Pancreas (tissue), 10 donors: ENCODE results near the gene TCF7L1. TPM values are rescaled to one million over a fixed set of nuclear protein-coding genes. Genes with fewer than 3 reads are reported as not detected.

Experiments used
- ATAC-seq, 4 donors: fragments of 200-7000 bp; cut with Tn5 transposase; one replicate each; pipeline versions ENCODE4 v1.8.0 to v1.9.1; 2020; ENCODE audit warnings: mild to moderate bottlenecking in 4 of 4, moderate library complexity in 4 of 4
- DNase-seq, 6 donors: peaks; one replicate each; pipeline ENCODE4 v3.0.0-alpha.2; 2020
- FAIRE-seq: peaks from 2 replicates; lab custom pipeline; 2012; peaks lifted over from hg19 to GRCh38; lab: Jason Lieb, UNC
- H3K27ac ChIP-seq, 4 donors: fragments of 200-600 bp; sonication (generic); 1 replicate in 3 of 4; 2 replicates in 1 of 4; pipeline versions ENCODE4 v1.5.0 to v1.8.0; 2020
- H3K27me3 ChIP-seq, 4 donors: fragments of 200-600 bp; one replicate each; pipeline ENCODE4 v1.8.0; 2021
- H3K36me3 ChIP-seq, 3 donors: fragments of 200-600 bp; sonication (generic) in 1 of 3; one replicate each; pipeline versions ENCODE4 v1.5.0 to v1.8.0; 2020 to 2021
- H3K4me1 ChIP-seq, 3 donors: fragments of 200-600 bp; one replicate each; pipeline ENCODE4 v1.8.0; 2021
- H3K4me3 ChIP-seq, 4 donors: fragments of 200-600 bp; sonication (generic) in 2 of 4; one replicate each; pipeline versions ENCODE4 v1.5.0 to v1.8.0; 2020 to 2021
- H3K9me3 ChIP-seq, 4 donors: fragments of 200-600 bp; one replicate each; pipeline ENCODE4 v1.8.0; 2021
- CTCF ChIP-seq, 4 donors: fragments of 200-600 bp; sonication (generic) in 3 of 4; IDR thresholded peaks; one replicate each; pipeline versions ENCODE4 v1.5.0 to v1.8.0; 2021; ENCODE audit warnings: antibody characterized with exemption in 4 of 4
- WGBS, 2 donors: extraction: QIAGEN DNeasy Blood & Tissue Kit; methylation state at CpG; one replicate each; pipeline ENCODE4 v1.1.7; 2013; 5-methylcytosine and 5-hydroxymethylcytosine counted together
- intact Hi-C, 3 donors: fragments of 100-400 bp; cut with DNase I; formaldehyde crosslinking; loops; one replicate each; pipeline versions ENCODE4 v1.11.1 to v1.14.2; 2022
- polyA plus RNA-seq, 2 donors: library from polyadenylated mRNA; stranded (reverse); fragments of 200-250 nt; gene quantifications; one replicate each; pipeline ENCODE4 v1.2.3, GENCODE V29; 2013
- total RNA-seq, 6 donors: library from RNA; stranded (reverse); fragmentation: NEBNext Ultra II Directional in 4 of 6; extraction: Animal tissue kit (Norgen Biotek cat#: 25700) in 4 of 6; gene quantifications; one replicate each; pipeline versions ENCODE4 v1.2.1 to v1.2.4, GENCODE V29; 2021 to 2023
- donor health status: healthy with polysubstance abuse.
- donor health status: DM: no; HTN: no; CAD: no; lungs with moderate emphysema.
- donor health status: DM: no; HTN: no; CAD: no.
- donor health status: control.
- donor health status: control.
- donor health status: Bipolar disorder and iron deficiency.
- donor health status: DM: yes; HTN: yes; CAD: no.
- donor health status: DM: no; HTN: no; CAD: no.
- donor health status: DM: no; HTN: no; CAD: no.
- donor health status: DM: yes; HTN: yes; CAD: no.

The TCF7L1 gene
- total and polyA plus RNA-seq, 8 donors = 1.1 to 4.0 (median 1.8) TPM

- Histone ChIP-seq H3K27me3 (no peaks in the 10 kb centered on the region), H3K36me3 (no peaks in the 10 kb centered on the region), H3K27ac (no peak overlapping the region), H3K4me3 (peak overlapping the region; percentile 38 to 69 (median 54)), H3K4me1 (no peaks in the 10 kb centered on the region), H3K9me3 (no peaks in the 10 kb centered on the region)
- DNase-seq = peak in 5 of 6 donors; percentile 16 to 66 (median 30)
- WGBS, 2 donors = 35 to 41% methylated on average over 45 of the region's 45 CpGs
- ATAC-seq = peak in 1 of 4 donors; percentile 18
- intact Hi-C loops = loop anchor here in 1 of 3 donors (10.0 kb wide), 1 partner anchor 150 kb away; no protein-coding TSS in a partner anchor
- no peak for TF ChIP-seq CTCF (IDR thresholded peaks at IDR 0.05)
- no peak for FAIRE-seq
Observed at GRCh38 chr2:85134255-85134895, 1.2 kb downstream of the TCF7L1 start.

- DNase-seq (peak in 1 of 6 donors; percentile 50), FAIRE-seq (no peak), ATAC-seq (no peak)
- Histone ChIP-seq H3K4me1 (no peaks in the 10 kb centered on the region), H3K27me3 (no peaks in the 10 kb centered on the region), H3K9me3 (no peaks in the 10 kb centered on the region), H3K27ac (no peak overlapping the region), H3K4me3 (no peak overlapping the region), H3K36me3 (no peaks in the 10 kb centered on the region)
- no peak for TF ChIP-seq CTCF (IDR thresholded peaks at IDR 0.05)
- WGBS, 2 donors = 78 to 81% methylated on average over 46 of the region's 46 CpGs
- intact Hi-C loops = loop anchor here in 1 of 3 donors (10.0 kb wide), 1 partner anchor 150 kb away; no protein-coding TSS in a partner anchor
Observed at GRCh38 chr2:85134896-85135659, 1.9 kb downstream of the TCF7L1 start.

GRCh38 chr2:85135660-85135914 lies 2.4 kb downstream of the TCF7L1 start:
- intact Hi-C loops = loop anchor here in 1 of 3 donors (10.0 kb wide), 1 partner anchor 149 kb away; no protein-coding TSS in a partner anchor
- no peaks in the 10 kb centered on the region for H3K36me3 ChIP-seq
- no peak for FAIRE-seq
- no peak overlapping the region for H3K27ac ChIP-seq
- no peaks in the 10 kb centered on the region for H3K27me3 ChIP-seq
- no peak for DNase-seq
- H3K9me3 ChIP-seq = no peaks in the 10 kb centered on the region
- TF ChIP-seq CTCF (IDR thresholded peaks at IDR 0.05) = no peak
- no peaks in the 10 kb centered on the region for H3K4me1 ChIP-seq
- no peak for ATAC-seq
- WGBS, 2 donors = 94 to 96% methylated on average over 4 of the region's 4 CpGs
- H3K4me3 ChIP-seq = no peak overlapping the region

- intact Hi-C loops = loop anchor here in 1 of 3 donors (10.0 kb wide), 1 partner anchor 148 kb away; no protein-coding TSS in a partner anchor
- WGBS, 2 donors = 81 to 94% methylated on average over 1 of the region's 1 CpG
Observed at GRCh38 chr2:85137156-85137555, 4.0 kb downstream of the TCF7L1 start.

More at GRCh38 chr2:85137156-85137555, 4.0 kb downstream of the TCF7L1 start:
- H3K4me3 ChIP-seq = no peak overlapping the region
- H3K9me3 ChIP-seq = no peaks in the 10 kb centered on the region
- ATAC-seq = no peak
- H3K4me1 ChIP-seq = no peaks in the 10 kb centered on the region
- no peaks in the 10 kb centered on the region for H3K36me3 ChIP-seq
- no peak for DNase-seq
- no peaks in the 10 kb centered on the region for H3K27me3 ChIP-seq
- H3K27ac ChIP-seq = no peak overlapping the region
- FAIRE-seq = no peak
- no peak for TF ChIP-seq CTCF (IDR thresholded peaks at IDR 0.05)
